Ramos (cell line): ENCODE results near the gene FAM47E.
"Not testable (repeated sequence)": the region's sequence is repeated elsewhere in the genome, so short reads cannot be mapped to it uniquely, and the experiment has no call there.

Experiments used
- in situ Hi-C: fragments of 300-500 bp; cut with MboI; formaldehyde crosslinking; loops from one replicate; pipeline ENCODE4 v1.14.3; 2022; ENCODE audit warnings: low sequenced_read_pairs; ENCODE audit not compliant: unreplicated experiment

The FAM47E gene

GRCh38 chr4:76265631-76266218, 14.2 kb downstream of the FAM47E start:
- in situ Hi-C loops: no loop called here

GRCh38 chr4:76266627-76267026, 15.1 kb downstream of the FAM47E start:
- in situ Hi-C loops: no loop called here

GRCh38 chr4:76267811-76268210, 16.3 kb downstream of the FAM47E start:
- in situ Hi-C loops: no loop called here

- in situ Hi-C loops: no loop called here
These were observed 19.0 kb downstream of the FAM47E start for GRCh38 chr4:76270244-76271175.

GRCh38 chr4:76271248-76271647, 19.7 kb downstream of the FAM47E start:
- in situ Hi-C loops: no loop called here

- in situ Hi-C loops: no loop called here
These were observed 20.6 kb downstream of the FAM47E start for GRCh38 chr4:76272073-76272472.

- in situ Hi-C loops: no loop called here
These were observed 21.1 kb downstream of the FAM47E start for GRCh38 chr4:76272582-76272981.

GRCh38 chr4:76272999-76273398, 21.5 kb downstream of the FAM47E start:
- in situ Hi-C loops: no loop called here

GRCh38 chr4:76275486-76276124, 24.1 kb downstream of the FAM47E start:
- in situ Hi-C loops: no loop called here

GRCh38 chr4:76276813-76277212, 25.3 kb downstream of the FAM47E start:
- in situ Hi-C loops: no loop called here

- in situ Hi-C loops: no loop called here
These were observed 26.1 kb downstream of the FAM47E start for GRCh38 chr4:76277667-76278066.

GRCh38 chr4:76278583-76278982, 27.1 kb downstream of the FAM47E start:
- in situ Hi-C loops: no loop called here

- in situ Hi-C loops: no loop called here
These were observed 27.9 kb downstream of the FAM47E start for GRCh38 chr4:76279462-76279861.

- in situ Hi-C loops: no loop called here
These were observed 29.2 kb downstream of the FAM47E start for GRCh38 chr4:76280488-76281441.

GRCh38 chr4:76281594-76281993, 30.1 kb downstream of the FAM47E start:
- in situ Hi-C loops: not testable (repeated sequence)

- in situ Hi-C loops: no loop called here
These were observed 31.6 kb downstream of the FAM47E start for GRCh38 chr4:76282941-76283689.

GRCh38 chr4:76283900-76284299, 32.4 kb downstream of the FAM47E start:
- in situ Hi-C loops: no loop called here

GRCh38 chr4:76287811-76288210, 36.3 kb downstream of the FAM47E start:
- in situ Hi-C loops: not testable (repeated sequence)

GRCh38 chr4:76292730-76293129, 41.2 kb downstream of the FAM47E start:
- in situ Hi-C loops: no loop called here
